CD4-positive, alpha-beta T cell treated with Interleukin-17A for 4 hours (primary cell): ENCODE data around the gene RPRM.
"Not testable (repeated sequence)": the region's sequence is repeated elsewhere in the genome, so short reads cannot be mapped to it uniquely, and the experiment has no call there.

Experiments used
- DNase-seq: peaks from one replicate; pipeline ENCODE4 v3.0.0-alpha.2; 2020; ENCODE audit warnings: mixed read lengths

The RPRM gene

GRCh38 chr2:153478289-153479261 is at the start of gene RPRM:
Gene RPRM (minus strand): TSS chr2:153478762. CDS start chr2:153478565, 197 bp downstream.
- peak; percentile 43 for DNase-seq

GRCh38 chr2:153519257-153519875 is 40.8 kb upstream of the RPRM start:
- DNase-seq: peak; percentile 55

DNA sequence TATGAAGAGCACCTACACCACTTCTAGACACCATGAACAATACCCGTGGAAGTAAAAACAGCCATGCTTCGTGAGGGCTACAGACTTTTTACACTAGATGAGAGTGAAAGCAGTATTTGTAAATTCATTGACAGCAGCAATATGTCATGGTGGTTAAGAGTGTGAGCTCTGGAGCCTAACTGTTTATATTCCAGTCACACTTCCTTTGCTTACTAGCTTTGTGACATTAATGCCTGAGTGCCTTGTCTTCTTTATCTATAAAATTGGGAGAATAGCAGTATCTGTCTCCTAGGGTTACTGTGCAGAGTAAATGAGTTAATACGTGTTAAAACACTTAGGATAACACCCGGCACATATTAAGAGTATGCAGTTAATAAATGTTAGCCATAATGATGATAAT is 33.8 kb upstream of the RPRM start:
- DNase-seq: no peak

DNA sequence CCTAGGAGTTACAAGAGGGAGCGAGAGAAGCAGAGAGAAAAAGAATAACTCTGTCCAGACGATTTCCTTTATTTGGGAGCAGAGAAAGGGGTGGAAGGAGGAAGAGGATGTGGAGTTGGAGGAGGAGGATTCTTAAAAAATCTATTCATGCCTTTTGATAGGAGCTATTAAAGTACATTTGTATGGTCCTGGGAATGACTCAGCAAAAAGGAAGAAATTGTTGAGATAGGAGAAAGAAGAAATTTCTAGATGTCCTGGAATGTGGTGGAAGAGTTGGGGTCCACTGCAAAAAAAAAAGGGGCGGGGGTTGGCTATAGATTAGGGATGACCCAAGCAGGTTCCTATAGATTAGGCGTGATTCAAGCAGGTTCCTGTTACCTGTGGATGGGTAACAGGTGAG is 32.4 kb upstream of the RPRM start:
- no peak for DNase-seq

DNA sequence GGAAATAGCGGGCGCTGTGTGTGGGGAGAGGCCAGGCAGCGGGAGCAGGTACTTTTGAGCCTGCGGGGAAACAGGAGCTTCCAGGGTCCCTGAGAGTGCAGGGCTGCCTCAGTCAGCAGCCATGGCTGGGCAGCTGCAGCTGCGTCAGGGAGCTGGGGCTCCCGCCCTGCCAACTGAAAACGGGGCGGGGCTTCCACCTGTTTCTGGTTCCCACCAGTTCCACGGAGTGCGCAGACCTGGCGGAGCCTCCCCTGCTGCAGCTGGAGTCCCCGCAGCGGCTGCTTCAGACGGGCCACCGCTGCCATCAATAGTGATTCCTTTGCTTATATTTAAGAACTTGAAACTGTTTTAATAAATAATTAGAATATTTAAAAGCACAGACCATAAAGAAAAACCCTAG is 30.6 kb upstream of the RPRM start:
- no peak for DNase-seq

- not testable (repeated sequence) for DNase-seq
Observed at GRCh38 chr2:153506499-153506898, 27.9 kb upstream of the RPRM start.

DNA sequence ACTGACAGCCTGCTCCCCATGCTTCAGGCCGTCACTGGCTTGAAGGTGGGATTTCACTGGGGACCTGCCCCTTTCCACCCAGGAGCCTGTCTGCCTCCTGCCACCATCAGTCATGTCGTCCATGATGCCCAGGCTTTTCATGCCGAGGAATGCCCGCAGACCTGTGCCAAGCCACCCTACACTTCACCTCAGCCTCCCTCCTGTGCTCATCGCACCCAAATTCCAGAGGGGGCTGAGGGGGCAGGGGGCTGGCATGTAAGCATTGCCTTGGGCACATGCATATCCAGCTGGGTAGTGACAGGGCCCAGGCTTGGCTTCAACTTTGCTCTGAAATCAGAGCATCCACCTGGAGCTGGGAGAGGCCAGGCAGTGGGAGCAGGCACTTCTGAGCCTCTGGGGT is 20.9 kb upstream of the RPRM start:
- DNase-seq: no peak

DNA sequence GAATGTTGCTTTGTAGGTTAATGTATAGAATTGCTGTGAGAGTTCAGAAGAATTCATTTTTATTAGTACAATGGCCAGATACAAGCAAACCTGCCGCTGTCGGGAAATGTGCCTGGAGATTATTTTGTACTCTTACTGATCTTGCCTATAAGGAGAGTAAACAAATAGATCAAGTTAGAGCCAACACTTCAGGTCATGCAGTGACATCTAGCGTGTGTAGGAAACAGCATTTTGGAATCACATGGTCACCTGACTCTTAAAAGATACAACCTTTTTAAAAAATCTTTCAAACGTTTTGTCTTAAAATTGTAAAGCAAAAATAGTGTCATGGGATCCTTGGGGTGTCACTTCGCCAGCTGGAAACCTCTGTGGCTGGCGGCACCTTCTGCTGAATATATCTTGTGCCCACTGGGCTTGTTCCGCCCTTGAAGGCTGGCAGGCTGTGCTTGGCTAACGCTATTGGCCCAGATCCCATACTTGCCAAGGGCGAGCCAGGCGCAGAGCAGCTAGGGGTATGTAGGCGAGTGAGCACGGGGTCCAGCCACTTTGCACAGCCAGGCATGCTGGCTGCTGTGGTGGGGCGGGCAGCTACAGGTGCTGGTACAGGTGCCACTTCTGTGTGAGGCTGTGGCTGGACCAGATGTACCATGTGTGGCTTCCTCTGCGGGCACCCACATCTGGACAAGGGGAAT is 19.5 kb upstream of the RPRM start:
- no peak for DNase-seq

GRCh38 chr2:153495725-153496124 is 17.2 kb upstream of the RPRM start:
- no peak for DNase-seq

- no peak for DNase-seq
Observed at GRCh38 chr2:153488072-153488471, 9.5 kb upstream of the RPRM start.

DNA sequence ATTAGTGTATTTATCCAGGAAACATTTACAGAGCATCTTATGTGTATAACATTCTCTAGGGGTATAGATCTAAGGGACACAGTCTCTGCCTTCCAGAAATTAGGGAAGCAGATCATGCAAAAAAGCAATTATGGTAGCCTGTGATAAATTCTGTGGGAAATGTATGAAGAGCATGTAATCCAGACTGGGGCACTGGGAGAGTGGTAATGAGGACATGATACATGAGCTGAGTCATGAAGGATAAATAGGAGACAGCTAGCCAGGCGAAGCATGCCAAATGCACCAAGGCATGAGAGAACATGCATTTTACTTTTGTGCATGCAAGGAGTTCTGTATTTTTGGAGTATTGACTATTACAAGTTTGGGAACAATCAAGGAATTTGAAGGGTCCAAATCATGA is 8.9 kb upstream of the RPRM start:
- DNase-seq: no peak

GRCh38 chr2:153479573-153479972 is 1.0 kb upstream of the RPRM start:
- DNase-seq: no peak

DNA sequence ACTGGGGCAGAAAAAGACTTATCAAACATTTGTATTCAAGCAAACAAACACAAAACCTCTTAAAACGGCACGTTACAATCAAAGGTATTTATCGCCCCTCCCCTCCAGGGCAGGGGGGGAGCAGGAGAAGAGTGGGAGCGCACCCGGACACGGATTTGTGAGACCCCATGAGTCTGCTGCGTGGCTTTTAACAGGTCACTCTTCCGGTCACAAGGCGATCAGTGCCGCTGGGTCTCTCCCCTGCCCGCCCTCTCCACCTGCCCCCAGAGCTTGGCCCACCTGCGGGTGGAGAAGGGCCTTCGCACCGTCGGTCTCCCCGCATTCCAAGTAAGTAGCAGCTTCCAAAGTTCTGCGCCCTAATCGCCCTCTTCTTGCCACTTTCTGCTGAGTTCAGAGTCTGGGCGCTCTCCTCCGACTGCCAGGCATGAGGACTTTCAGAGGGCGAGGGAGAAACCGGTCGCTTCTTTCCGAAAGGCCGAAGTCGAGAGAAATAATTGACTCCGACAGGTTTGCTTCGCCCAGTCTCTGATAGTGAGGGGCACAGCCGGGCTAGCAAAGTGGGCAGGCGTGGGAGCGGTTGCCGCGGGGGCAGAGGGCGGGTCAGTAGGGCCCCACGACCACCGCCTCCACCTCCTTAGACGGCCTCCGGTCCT is 800 bp downstream of the RPRM start:
- DNase-seq: no peak

DNA sequence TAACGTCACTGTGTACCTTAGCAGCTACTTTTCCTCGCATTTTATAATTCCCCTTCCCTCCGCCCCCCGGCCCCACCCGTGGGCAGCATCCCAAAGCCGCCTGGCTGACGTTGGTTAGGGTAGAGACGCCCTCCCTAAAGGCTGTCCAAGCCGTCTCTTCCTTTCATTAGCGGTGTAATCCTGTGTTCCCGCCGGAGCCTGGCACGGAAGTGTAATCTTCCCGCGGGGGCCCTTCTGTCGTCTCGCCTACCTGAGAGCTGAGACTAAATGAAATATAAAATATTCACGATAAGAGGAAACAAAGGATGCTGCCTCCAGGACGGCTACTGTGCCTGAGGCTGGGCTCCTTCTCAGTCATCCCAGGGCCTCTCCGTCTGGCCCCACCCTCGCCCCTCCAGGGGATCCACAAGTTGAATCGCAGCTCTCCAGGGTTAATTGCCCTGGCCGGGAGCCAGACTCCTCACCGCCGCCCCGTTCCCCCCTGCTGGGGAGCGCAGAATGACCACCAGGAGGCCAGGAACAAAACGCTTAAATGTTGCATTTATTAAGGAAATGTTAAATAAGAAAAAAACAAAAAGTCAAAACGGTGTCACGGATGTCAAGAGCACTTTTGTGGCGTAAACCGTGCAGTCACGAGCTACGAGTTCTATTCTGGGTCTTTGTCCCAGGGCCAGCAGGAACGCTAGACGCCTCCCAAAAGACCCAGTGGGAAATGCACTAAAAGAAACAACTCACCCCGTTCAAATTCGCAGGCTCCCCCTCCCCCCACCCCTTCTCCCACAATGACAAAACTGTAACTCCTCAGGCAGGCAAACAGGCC is 1.5 kb downstream of the RPRM start:
- no peak for DNase-seq

GRCh38 chr2:153476491-153476815 is 2.1 kb downstream of the RPRM start:
- no peak for DNase-seq

DNA sequence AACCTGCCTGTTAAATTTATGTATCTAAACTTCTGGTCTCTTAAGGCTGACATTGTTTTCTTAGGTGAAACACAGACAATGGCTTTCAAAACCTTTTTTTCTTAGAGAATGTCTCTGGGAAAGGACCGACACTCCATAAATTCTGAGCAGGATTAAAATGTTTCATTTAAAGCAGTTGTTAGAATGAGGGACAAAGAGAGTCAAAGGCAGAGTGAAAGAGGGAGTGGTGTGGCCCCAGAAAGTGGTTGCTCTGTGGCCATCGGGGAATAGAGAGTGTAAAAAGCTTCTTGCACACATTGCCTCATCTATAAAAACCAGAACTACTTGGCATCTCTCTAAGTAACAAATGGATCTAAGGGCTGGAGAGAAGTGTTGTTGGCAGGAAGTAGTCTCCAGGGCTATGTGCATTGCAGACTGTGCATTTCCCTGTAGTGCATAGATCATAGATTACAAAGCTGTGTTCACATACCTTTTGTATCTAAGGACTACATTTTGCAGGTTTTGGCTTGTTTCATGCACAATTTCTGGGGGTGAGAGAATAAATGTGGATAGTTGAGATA is 3.6 kb downstream of the RPRM start:
- DNase-seq: no peak

- no peak for DNase-seq
Observed at GRCh38 chr2:153474407-153474806, 4.2 kb downstream of the RPRM start.

- DNase-seq: no peak
Observed at GRCh38 chr2:153470867-153471266, 7.7 kb downstream of the RPRM start.

DNA sequence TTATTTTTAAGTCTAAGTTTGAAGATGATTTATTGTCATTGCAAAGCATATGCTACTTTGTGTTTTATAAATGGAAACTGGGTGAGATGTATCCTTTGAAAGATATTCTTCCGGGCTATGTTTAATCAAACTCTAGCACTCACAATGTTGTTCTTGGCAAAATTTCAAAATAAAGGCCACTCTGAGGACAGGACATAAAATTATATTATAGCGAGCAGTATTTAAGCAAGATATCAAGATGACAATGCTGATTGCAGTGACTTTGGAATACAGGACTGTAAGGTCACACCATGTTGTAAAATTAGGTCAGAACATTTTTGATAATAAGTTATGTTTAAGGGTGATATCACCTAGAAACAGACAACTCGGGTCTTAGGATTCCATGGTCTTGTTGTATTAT is 14.2 kb downstream of the RPRM start:
- DNase-seq: no peak

GRCh38 chr2:153462338-153462859 is 16.2 kb downstream of the RPRM start:
- DNase-seq: no peak

DNA sequence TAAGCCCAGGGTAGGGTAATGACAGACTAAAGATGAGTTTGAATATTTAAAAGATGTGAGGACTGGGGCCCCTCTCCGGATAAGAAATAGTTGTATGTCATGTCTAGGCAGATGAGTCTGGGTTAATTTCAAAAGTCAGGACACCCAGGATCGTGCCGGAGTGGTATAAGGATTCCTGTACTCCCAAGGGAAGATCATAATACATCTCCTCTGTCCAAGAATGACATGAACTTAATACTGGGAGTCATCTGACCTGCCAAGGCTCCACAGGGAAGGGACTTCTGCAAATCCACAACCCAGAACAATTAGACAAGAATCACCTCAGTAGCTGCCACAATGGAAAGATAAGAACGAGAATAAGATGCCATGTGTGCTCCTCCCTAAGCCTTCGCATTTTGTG is 17.1 kb downstream of the RPRM start:
- DNase-seq: no peak

GRCh38 chr2:153455861-153456260 is 22.7 kb downstream of the RPRM start:
- no peak for DNase-seq
